Inflammatory macrophage treated with lipopolysaccharide for 1 hour (primary cell): ENCODE results near the gene AR.

ENCODE experiments used
- DNase-seq, 2 donors: peaks; one replicate each; pipeline ENCODE4 v3.0.0-alpha.2; 2020 to 2022

AR gene

GRCh38 chrX:67730296-67730695 lies 186.5 kb downstream of the AR start:
- DNase-seq: no peak

- no peak for DNase-seq
Observed at GRCh38 chrX:67731061-67731460, 187.2 kb downstream of the AR start.

GRCh38 chrX:67732864-67733263 lies 189.0 kb downstream of the AR start:
- no peak for DNase-seq

- DNase-seq: no peak
Observed at GRCh38 chrX:67734111-67734753, 190.4 kb downstream of the AR start.

GRCh38 chrX:67749536-67749935 lies 205.7 kb downstream of the AR start:
- no peak for DNase-seq

GRCh38 chrX:67750694-67751093 lies 206.9 kb downstream of the AR start:
- no peak for DNase-seq

- DNase-seq: no peak
Observed at GRCh38 chrX:67759018-67759417, 215.2 kb downstream of the AR start.

- no peak for DNase-seq
Observed at GRCh38 chrX:67777148-67777547, 233.3 kb downstream of the AR start.

- DNase-seq: no peak
Observed at GRCh38 chrX:67779099-67779498, 235.3 kb downstream of the AR start.
